SJCRH30 (cell line): ENCODE measurements around the gene LINGO1. TPM values are rescaled to one million over a fixed set of nuclear protein-coding genes. Genes with fewer than 3 reads are reported as not detected.

ENCODE experiments used
- DNase-seq, 2 experiments: peaks; one replicate each; pipeline ENCODE4 v3.0.0-alpha.2; 2015 to 2020
- H3K27ac ChIP-seq: fragments of 250-450 bp; sonication (Bioruptor Pico); 2 replicates; pipeline ENCODE4 v1.5.1; 2020; ENCODE audit warnings: mild to moderate bottlenecking, moderate library complexity
- H3K27me3 ChIP-seq: fragments of 250-450 bp; sonication (Bioruptor Pico); 2 replicates; pipeline ENCODE4 v1.5.1; 2020; ENCODE audit warnings: mild to moderate bottlenecking, moderate library complexity
- H3K36me3 ChIP-seq: fragments of 250-450 bp; sonication (Bioruptor Pico); 2 replicates; pipeline ENCODE4 v1.5.1; 2020; ENCODE audit warnings: mild to moderate bottlenecking, moderate library complexity
- H3K4me1 ChIP-seq: fragments of 250-450 bp; sonication (Bioruptor Pico); 2 replicates; pipeline ENCODE4 v1.5.1; 2020; ENCODE audit warnings: mild to moderate bottlenecking, moderate library complexity
- H3K4me3 ChIP-seq: fragments of 250-450 bp; sonication (Bioruptor Pico); 2 replicates; pipeline ENCODE4 v1.5.1; 2020; ENCODE audit warnings: mild to moderate bottlenecking, moderate library complexity
- H3K9me3 ChIP-seq: fragments of 250-450 bp; sonication (Bioruptor Pico); replicated peaks from 2 replicates; pipeline ENCODE4 v1.5.1; 2020; ENCODE audit warnings: mild to moderate bottlenecking, moderate library complexity
- total RNA-seq: library from RNA; depleted of rRNA; stranded (reverse); fragments of >200 nt; shearing (Covaris generic); gene quantifications from 2 replicates; pipeline ENCODE4 v1.2.3, GENCODE V29; 2014

The LINGO1 gene
- total RNA-seq, 1 experiment from 2014 or later: 0.26 TPM

DNA sequence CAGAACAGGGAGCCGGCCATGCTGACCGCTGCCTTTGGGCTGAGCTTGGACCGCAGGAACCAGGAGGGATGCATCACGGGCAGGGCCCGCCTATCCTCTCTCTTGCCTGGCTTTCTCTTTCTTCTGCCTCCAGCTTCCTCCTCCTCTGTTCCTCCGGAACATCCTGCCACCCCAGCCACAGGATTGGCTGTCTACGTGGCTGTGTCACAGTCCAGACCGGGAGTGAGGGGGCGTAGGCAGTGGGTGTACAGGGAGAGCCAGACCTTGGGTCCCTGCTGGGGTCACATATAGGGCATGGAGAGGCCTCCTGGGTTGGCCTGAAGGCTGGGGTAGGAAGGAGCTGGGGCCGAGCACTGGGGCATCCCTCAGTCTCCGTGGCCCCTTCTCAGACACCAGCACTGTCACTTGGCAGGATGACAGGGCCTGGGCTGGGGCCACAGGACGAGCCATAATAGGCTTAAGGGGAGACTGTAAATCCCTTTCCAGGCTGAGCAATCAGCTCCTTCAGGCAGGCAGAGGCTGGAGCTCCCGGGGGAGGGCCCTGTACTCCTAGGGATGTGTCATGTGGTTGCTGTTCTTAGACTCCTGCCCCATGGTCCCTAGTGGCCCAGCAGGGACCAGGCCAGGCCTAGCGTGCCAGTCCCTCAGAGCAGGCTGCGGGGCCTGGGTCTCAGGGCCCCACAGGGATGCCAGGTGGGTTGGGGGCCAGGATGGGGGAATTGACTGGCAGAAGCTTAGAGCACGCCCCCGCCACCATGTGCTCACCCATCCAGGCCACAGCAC lies 25.4 kb downstream of the LINGO1 start:
- H3K4me1 ChIP-seq: peaks cover 9% of the 10 kb centered on the region
- H3K9me3 ChIP-seq: no peaks in the 10 kb centered on the region
- H3K27me3 ChIP-seq: no peaks in the 10 kb centered on the region
- H3K4me3 ChIP-seq: no peak overlapping the region
- no peak overlapping the region for H3K27ac ChIP-seq
- DNase-seq: peak; percentile 20 to 34
- H3K36me3 ChIP-seq: no peaks in the 10 kb centered on the region

DNA sequence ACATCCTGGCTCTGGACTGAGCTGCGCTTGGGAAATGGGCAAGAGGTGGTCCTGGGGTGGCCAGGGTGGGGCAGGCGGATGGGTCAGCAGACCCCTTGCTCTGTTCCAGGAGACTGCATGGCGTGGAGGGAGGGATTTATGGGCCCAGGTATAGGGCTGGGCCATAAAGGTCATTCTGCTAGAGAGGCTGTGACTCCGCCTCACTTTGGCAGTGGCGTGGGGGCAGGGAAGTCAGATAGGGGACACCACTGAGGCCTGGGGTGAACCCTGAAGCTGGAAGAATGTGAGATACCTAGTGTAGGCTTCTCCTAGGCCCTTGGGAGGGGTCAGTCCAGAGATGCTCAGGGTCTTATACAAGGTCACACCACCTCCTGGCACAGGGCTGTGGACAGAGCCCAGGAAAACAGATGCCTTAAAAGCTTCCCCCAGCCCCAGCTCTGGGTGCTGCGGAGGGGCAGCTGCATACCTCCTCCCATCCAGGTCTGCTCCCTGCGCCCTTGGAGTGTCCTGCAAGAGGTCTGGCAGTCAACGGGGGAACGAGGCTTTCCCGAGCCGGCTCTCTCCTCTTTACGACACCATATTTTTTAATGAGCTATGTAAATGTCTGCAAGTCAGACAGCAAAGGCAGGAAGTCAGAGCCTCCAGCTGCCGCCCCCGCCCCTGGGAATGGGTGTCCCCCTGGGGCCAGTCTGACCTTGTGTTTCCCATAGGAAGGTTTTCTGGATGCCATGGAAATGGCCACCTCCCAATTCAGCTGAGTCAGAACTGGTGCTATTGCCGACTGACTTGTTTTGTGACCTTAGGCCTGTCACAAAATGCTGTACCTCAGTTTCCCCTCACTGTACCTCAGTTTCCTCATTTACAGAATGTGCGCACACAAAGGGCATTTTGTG lies 26.3 kb downstream of the LINGO1 start:
- H3K27me3 ChIP-seq: no peaks in the 10 kb centered on the region
- no peaks in the 10 kb centered on the region for H3K9me3 ChIP-seq
- no peak overlapping the region for H3K27ac ChIP-seq
- H3K4me1 ChIP-seq: peaks cover 9% of the 10 kb centered on the region
- H3K36me3 ChIP-seq: no peaks in the 10 kb centered on the region
- H3K4me3 ChIP-seq: no peak overlapping the region
- peak in 1 of 2 experiments; percentile 47 for DNase-seq

DNA sequence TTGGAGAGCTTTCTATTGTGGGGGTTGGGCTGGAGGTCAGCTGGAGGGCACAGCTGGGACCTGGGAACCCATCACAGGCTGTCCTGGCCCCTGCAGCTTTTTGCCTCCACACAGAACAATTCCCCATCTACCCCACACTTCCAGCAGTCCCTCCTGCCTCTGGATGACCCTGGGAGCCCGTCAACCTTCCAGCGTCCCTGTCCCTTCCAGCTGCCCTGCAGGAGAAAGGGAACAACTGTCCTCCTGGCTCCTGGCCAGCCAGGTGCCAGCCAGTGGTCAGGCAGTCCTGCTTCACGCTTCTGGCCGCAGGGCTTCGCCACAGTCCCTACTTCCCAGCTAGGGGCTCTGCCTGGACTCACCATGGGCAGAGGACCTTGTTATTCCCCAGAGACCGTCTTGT lies 27.2 kb downstream of the LINGO1 start:
- Histone ChIP-seq H3K9me3 (no peaks in the 10 kb centered on the region), H3K27me3 (no peaks in the 10 kb centered on the region), H3K4me3 (no peak overlapping the region), H3K36me3 (no peaks in the 10 kb centered on the region), H3K27ac (no peak overlapping the region), H3K4me1 (peaks cover 9% of the 10 kb centered on the region)
- DNase-seq: peak in 1 of 2 experiments; percentile 28

DNA sequence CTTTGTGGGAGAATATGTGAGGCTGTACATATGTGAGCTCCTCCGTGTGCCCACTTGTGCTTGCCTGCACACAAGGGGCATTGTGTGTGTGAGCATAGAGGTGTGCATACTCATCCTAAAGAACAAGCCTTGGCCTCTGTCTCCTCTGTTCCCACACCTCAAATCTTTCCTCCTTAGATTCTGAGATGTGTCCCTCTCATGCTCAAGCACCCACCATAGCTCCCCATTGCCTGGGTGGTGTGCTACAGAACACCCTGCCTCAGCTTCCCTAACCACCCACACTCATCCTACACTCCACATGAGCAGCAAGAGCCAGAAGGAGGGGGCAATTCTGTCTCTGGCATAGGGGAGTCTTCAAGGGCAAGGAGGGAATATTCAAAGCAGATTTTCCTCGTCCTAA lies 27.7 kb downstream of the LINGO1 start:
- no peaks in the 10 kb centered on the region for H3K27me3 ChIP-seq
- no peak overlapping the region for H3K4me3 ChIP-seq
- no peaks in the 10 kb centered on the region for H3K36me3 ChIP-seq
- H3K27ac ChIP-seq: no peak overlapping the region
- H3K9me3 ChIP-seq: no peaks in the 10 kb centered on the region
- H3K4me1 ChIP-seq: peaks cover 9% of the 10 kb centered on the region
- no peak for DNase-seq

DNA sequence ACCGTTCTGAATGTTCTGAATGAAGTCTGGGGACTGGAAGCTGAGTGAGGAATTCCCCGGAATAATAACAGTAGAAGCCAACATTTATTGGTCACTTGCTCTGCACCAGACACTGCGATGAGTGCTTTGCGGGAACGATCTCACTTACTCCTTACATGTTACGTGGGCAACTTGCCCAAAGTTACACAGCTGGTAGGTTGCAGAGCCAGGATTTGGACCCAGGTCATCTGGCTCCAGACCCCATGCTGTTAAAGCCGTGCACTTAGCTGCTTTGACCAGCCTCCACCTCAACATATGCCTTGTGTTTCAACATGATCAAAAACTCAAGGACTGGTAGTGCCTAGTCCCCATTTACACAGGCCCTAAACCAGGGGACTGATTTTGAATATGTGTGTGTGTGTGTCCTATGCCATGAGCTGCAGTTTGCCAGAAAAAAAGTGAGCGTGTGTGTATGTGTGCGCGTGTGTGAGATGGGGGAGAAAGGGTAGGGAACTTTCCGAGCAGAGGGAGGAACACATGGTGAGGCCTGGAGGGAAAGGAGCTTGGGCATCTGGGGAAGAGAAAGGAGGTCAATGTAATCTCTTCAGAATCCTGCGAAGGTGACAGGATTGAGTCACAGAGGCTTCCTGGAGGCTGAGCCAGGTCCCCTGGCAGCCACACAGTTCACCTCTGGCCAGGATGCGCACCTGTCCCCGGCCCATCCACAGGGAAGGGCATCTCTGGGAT lies 28.9 kb downstream of the LINGO1 start:
- Histone ChIP-seq H3K27ac (no peak overlapping the region), H3K4me1 (peaks cover 9% of the 10 kb centered on the region), H3K9me3 (no peaks in the 10 kb centered on the region), H3K27me3 (no peaks in the 10 kb centered on the region), H3K4me3 (no peak overlapping the region), H3K36me3 (no peaks in the 10 kb centered on the region)
- no peak for DNase-seq

DNA sequence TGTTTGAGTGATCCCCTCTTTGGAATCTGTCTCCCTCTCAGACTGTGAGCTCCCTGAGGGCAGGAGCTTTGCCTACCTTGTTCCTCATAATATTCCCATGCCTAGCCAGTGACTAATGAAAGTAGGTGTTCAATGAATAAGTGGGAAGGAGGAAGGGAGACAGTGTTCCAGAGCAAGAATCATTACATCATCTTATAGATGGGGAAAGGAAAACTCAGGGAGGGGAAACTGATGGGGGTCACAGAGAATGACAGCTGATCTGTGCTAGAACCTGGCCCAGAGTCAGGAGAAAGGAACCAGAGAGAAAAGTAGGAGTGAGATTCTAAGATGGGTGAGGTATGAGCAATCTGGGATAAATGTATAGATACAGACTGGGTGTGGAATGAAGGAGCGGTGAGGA lies 29.9 kb downstream of the LINGO1 start:
- no peaks in the 10 kb centered on the region for H3K36me3 ChIP-seq

DNA sequence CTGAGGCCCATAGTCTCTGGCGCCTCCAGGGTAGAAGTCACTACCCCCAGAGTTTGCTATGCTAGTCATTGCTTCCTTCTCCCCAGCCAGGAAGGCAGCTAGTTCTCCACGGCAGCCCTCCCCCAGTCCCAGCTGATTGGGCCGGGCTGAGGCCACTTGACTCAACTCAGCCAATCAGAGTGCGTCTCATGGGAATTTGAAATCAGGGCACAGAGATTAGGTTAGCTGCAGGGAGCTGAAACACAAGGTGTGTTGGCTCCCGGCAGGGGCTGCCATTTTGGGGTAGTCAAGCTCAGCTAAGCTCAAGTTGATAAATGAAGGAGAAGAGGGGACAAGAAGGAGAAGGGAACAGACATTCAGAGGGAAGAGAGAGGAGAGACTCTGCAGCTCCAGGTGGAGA lies 32.8 kb downstream of the LINGO1 start:
- no peaks in the 10 kb centered on the region for H3K9me3 ChIP-seq
- no peaks in the 10 kb centered on the region for H3K27me3 ChIP-seq
- no peak overlapping the region for H3K4me3 ChIP-seq
- peak; percentile 33 to 56 for DNase-seq
- H3K4me1 ChIP-seq: no peaks in the 10 kb centered on the region
- no peaks in the 10 kb centered on the region for H3K36me3 ChIP-seq
- no peak overlapping the region for H3K27ac ChIP-seq

More for the DNA sequence above, 29.9 kb downstream of the LINGO1 start:
- DNase-seq: no peak
- Histone ChIP-seq H3K4me1 (peaks cover 9% of the 10 kb centered on the region), H3K9me3 (no peaks in the 10 kb centered on the region), H3K27me3 (no peaks in the 10 kb centered on the region), H3K4me3 (no peak overlapping the region), H3K27ac (no peak overlapping the region)

DNA sequence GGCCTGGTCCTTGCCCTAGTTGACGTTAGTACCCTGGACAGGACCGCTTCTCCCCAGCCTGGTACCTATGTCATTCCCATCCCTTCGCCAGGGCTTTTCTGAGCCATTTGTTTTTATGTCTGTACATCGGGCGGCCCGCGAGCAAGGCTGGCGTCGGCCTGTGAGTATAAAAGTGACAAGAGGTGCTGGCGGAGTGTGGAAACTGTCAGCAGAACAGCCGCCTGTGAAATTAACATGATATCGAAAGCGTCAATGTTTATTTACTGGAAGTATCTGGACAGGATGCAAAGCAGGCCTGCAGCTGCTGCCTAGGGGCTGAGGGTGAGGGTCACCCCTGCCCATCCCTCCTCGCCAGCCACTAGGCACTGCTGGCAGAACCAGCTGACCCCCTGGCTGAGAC lies 33.4 kb downstream of the LINGO1 start:
- Histone ChIP-seq H3K4me3 (no peak overlapping the region), H3K9me3 (no peaks in the 10 kb centered on the region), H3K27ac (no peak overlapping the region), H3K27me3 (no peaks in the 10 kb centered on the region), H3K4me1 (no peaks in the 10 kb centered on the region), H3K36me3 (no peaks in the 10 kb centered on the region)
- DNase-seq: no peak

DNA sequence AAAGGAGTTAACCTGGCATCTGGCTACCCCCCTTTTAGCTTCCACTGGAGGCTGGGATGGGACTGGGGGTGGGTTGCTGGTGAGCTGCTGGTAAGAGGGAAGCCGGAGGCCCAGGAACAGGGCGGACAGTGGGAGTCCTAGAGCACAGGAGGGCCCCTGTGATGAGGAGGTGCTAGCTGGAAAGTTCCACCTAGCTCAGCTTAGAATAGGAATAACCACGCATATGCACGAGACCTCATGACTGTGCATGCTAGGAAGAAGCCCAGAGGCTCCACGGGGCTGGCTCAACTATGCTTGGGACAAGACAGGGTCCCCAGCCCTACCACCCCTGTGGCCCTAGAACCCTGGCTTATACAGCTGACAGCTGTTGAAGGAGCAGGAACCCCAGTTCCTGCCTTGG lies 34.1 kb downstream of the LINGO1 start:
- no peaks in the 10 kb centered on the region for H3K4me1 ChIP-seq
- no peak overlapping the region for H3K27ac ChIP-seq
- DNase-seq: no peak
- H3K36me3 ChIP-seq: no peaks in the 10 kb centered on the region
- no peaks in the 10 kb centered on the region for H3K9me3 ChIP-seq
- H3K4me3 ChIP-seq: no peak overlapping the region
- H3K27me3 ChIP-seq: no peaks in the 10 kb centered on the region

DNA sequence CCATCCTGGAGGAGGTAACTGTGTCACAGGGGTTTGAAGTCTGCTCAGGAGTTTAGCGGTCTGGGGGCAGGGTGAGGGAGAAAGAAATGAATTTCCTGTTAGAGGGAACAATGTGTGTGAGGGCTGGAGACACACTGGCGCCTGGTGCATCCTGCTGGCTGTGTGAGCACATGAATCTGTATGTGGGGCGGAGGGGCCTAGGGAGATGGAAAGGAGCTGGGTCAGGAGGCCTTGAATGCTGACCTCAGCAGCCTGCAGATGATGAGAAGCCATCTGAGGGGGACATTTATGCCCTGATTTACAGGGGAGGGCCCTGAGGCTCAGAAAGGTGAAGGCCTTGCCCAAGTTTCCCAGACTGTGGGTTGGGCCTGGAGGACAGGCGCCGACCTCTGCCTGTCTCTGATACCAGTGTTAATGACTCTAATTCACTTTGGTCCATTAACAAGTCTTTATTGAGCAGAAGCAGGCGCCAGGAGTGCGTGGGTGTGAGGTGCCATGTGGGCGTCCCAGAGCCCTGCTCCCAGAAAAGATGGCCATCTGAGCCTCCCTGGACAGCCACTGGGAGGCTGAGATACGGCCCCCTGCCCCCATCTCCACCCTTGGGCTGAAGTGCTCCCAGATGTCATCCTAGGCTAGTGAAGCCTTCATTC lies 34.8 kb downstream of the LINGO1 start:
- no peaks in the 10 kb centered on the region for H3K27me3 ChIP-seq
- no peaks in the 10 kb centered on the region for H3K4me1 ChIP-seq
- DNase-seq: no peak
- H3K27ac ChIP-seq: no peak overlapping the region
- no peaks in the 10 kb centered on the region for H3K36me3 ChIP-seq
- no peaks in the 10 kb centered on the region for H3K9me3 ChIP-seq
- H3K4me3 ChIP-seq: no peak overlapping the region

DNA sequence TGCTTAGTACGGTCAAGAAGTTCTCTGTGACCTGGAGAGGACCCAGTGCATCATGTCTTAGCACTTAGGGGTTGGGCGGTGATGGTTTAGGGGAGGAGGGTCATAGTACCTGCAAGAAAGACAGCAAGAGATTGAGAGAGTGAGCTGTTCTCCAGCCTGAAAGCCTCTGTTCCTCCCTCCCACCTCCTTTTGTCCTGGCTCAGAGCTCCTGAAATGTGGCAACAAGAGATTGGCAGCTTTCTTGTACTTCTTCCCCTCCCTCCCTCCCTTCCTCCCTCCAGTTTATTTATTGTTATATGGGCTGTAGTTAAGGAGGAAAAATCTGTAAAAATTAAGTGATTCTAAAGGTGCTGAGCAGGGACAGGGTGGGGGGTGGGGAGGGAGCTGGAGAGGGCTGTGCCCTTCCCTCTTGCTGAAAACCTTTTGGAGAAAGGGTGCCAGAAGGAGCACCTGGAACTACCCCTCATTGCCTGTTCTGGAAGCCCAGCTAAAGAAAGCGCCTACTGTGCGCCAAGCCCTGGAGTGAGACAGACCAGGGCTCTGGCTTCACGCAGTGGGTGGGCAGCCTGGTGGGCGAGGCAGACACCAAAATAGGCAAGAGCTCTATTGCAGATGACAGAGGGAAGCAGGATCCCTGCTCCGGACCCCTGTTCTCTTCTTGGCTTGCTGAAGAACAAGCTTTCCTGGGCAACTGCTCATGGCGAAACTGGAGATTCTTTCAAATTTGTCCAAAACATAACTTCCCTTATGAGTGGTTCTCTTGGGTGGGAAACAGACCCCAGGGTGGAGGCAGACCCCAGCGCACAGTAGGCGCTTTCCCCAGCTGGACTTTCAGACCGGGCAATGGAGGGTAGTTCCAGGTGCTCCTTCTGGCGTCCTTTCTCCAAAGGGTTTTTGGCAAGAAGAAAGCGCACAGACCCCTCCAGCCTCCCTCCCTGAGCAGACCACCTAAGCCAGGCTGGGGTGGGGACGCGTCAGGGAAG lies 35.6 kb downstream of the LINGO1 start:
- DNase-seq: no peak
- H3K9me3 ChIP-seq: no peaks in the 10 kb centered on the region
- no peak overlapping the region for H3K27ac ChIP-seq
- H3K4me1 ChIP-seq: no peaks in the 10 kb centered on the region
- H3K4me3 ChIP-seq: no peak overlapping the region
- no peaks in the 10 kb centered on the region for H3K36me3 ChIP-seq
- H3K27me3 ChIP-seq: no peaks in the 10 kb centered on the region

DNA sequence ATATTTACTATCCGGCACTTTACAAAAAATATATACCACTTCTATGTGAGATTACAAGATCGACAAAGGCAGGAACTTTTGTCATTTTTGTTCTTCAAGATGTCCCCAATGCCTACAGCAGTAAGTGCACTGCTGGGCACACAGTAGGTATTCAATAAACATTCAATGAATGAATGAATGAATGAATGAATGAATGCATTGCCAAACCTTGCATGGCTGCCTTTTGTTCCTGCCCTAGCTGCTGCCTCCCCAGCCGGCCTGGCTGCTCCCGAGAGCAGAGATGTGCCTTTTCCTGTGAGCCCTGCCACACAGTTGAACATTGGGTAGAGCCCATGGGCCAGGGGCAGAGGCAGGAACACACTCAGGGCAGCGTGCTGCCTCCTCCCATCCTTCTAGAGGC lies 37.5 kb downstream of the LINGO1 start:
- Histone ChIP-seq H3K9me3 (no peaks in the 10 kb centered on the region), H3K4me1 (no peaks in the 10 kb centered on the region; the same call in 1 of the 2 replicates), H3K27ac (no peak overlapping the region), H3K4me3 (no peak overlapping the region), H3K27me3 (no peaks in the 10 kb centered on the region), H3K36me3 (no peaks in the 10 kb centered on the region)
- no peak for DNase-seq

DNA sequence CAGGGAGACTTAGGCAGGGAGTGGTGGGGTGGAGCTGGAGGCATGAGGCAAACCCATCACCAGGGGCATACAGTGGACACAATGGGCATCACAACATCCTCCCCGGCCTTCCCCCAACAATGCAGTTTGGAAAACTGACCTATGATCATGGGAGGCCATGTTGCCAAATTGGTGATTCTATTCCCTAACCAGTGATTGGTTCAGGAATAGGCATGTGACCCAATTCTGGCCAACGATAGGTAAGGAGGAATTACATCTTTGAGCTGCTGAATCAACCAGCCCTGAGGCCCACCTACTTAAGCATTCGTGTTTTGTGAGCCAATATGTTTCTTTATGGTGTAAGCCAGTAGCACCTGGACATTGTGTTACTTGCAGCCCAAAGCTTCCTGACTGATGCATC lies 40.0 kb downstream of the LINGO1 start:
- Histone ChIP-seq H3K36me3 (no peaks in the 10 kb centered on the region), H3K27ac (no peak overlapping the region), H3K4me3 (no peak overlapping the region), H3K9me3 (no peaks in the 10 kb centered on the region), H3K27me3 (no peaks in the 10 kb centered on the region), H3K4me1 (peaks cover 5% of the 10 kb centered on the region; the same call in 1 of the 2 replicates)
- DNase-seq: no peak
